ENCODE results near the gene PARD3B.

GRCh38 chr2:205477016-205477705, 931.9 kb downstream of the PARD3B start:
- TF ChIP-seq CTCF (IDR thresholded peaks at IDR 0.05 in 2 of 3, conservative IDR thresholded peaks at IDR 0.05 in 1 of 3; ENCODE audit: borderline replicate concordance in 1 of 3, insufficient read depth in 1 of 3, low read depth in 2 of 3, low read length in 2 of 3), result no peak
- TF ChIP-seq POLR2A (IDR thresholded peaks at IDR 0.05; ENCODE audit: borderline replicate concordance, extremely low read depth, insufficient read depth, insufficient read length), result no peak
- no peak for TF ChIP-seq EZH2 (IDR thresholded peaks at IDR 0.05)
- no peak for TF ChIP-seq REST (IDR thresholded peaks at IDR 0.05; ENCODE audit: low read depth)
- TF ChIP-seq SRF (IDR thresholded peaks at IDR 0.05; ENCODE audit: low read depth), result no peak
- no peak for TF ChIP-seq YY1 (IDR thresholded peaks at IDR 0.05; ENCODE audit: extremely low read depth, insufficient replicate concordance, low read depth, low read length)
- TF ChIP-seq EZH2phosphoT487 (IDR thresholded peaks at IDR 0.05; ENCODE audit: borderline replicate concordance), result no peak
